Panc1 (cell line): ENCODE results near the gene PIPOX. TPM values are rescaled to one million over a fixed set of nuclear protein-coding genes. Genes with fewer than 3 reads are reported as not detected.

Experiments used
- ATAC-seq: fragments of 200-7000 bp; cut with Tn5 transposase; 2 replicates; pipeline ENCODE4 v1.9.1; 2020; ENCODE audit warnings: mild to moderate bottlenecking, moderate library complexity
- BruUV-seq: library from RNA; stranded (reverse); fragments of 400-500 nt; replicated peaks from 2 replicates; lab custom pipeline; 2021; lab: Mats Ljungman, UMichigan
- CTCF ChIA-PET: fragments of 300-600 bp; sonication (Branson Sonifier 250); formaldehyde crosslinking; loops from one replicate; lab custom pipeline; 2022; ENCODE audit warnings: antibody characterized with exemption; lab: Charles Lee
- POLR2A ChIA-PET: fragments of 300-600 bp; sonication (Branson Sonifier 250); formaldehyde crosslinking; loops from one replicate; lab custom pipeline; 2022; ENCODE audit warnings: antibody characterized with exemption; lab: Charles Lee
- DNase-seq: peaks from one replicate; pipeline ENCODE4 v3.0.0-alpha.2; 2010; ENCODE audit warnings: low read depth, low spot score
- H3K27ac ChIP-seq: 2 replicates; pipeline ENCODE4 v1.5.1; 2011; ENCODE audit warnings: mild to moderate bottlenecking, low read length, inconsistent platforms
- H3K27me3 ChIP-seq: fragments of 200-500 bp; sonication (Bioruptor generic); 2 replicates; pipeline ENCODE4 v1.6.0; 2014; ENCODE audit warnings: low read length, inconsistent platforms; ENCODE audit not compliant: control insufficient read depth, insufficient read depth
- H3K36me3 ChIP-seq: fragments of 200-500 bp; sonication (Bioruptor generic); 2 replicates; pipeline ENCODE4 v1.5.1; 2014; ENCODE audit warnings: inconsistent platforms, mild to moderate bottlenecking, low read length, moderate library complexity; ENCODE audit not compliant: control insufficient read depth, insufficient read depth
- H3K4me1 ChIP-seq: 2 replicates; pipeline ENCODE4 v1.5.1; 2011; ENCODE audit warnings: inconsistent platforms, mild to moderate bottlenecking, low read length, moderate library complexity; ENCODE audit not compliant: control insufficient read depth, insufficient read depth
- H3K4me3 ChIP-seq, 2 experiments: 2 replicates each; pipeline ENCODE4 v1.5.1; 2011 to 2012; ENCODE audit warnings: low read depth in 2 of 2, low read length in 2 of 2, mild to moderate bottlenecking in 2 of 2, inconsistent platforms in 1 of 2, moderate library complexity in 1 of 2
- H3K9me3 ChIP-seq: fragments of 200-500 bp; sonication (Bioruptor generic); 2 replicates; pipeline ENCODE4 v1.5.1; 2014; ENCODE audit warnings: low read depth, mild to moderate bottlenecking, inconsistent platforms, low read length, moderate library complexity; ENCODE audit not compliant: control insufficient read depth, insufficient read depth
- CTCF ChIP-seq: fragments of 450-650 bp; IDR thresholded peaks from 2 replicates; pipeline ENCODE4 v1.5.1; 2017; ENCODE audit warnings: mild to moderate bottlenecking
- POLR2AphosphoS5 ChIP-seq: IDR thresholded peaks from 2 replicates; pipeline ENCODE4 v1.6.1; 2012; ENCODE audit warnings: mild to moderate bottlenecking, low read depth, low read length, moderate library complexity
- REST ChIP-seq, 2 experiments: IDR thresholded peaks; 2 replicates each; pipeline ENCODE4 v1.6.1; 2011 to 2012; ENCODE audit warnings: low read depth in 2 of 2, control low read depth in 1 of 2, low read length in 1 of 2, mild to moderate bottlenecking in 1 of 2, moderate library complexity in 1 of 2; ENCODE audit not compliant: insufficient read depth in 1 of 2
- SIN3A ChIP-seq: IDR thresholded peaks from 2 replicates; pipeline ENCODE4 v1.6.1; 2012; ENCODE audit warnings: low read depth, mild to moderate bottlenecking, low read length, moderate library complexity, borderline replicate concordance; ENCODE audit not compliant: insufficient read depth
- TCF7L2 ChIP-seq: IDR thresholded peaks from 2 replicates; pipeline ENCODE4 v1.6.1; 2011; ENCODE audit warnings: mild to moderate bottlenecking, low read depth, low read length, inconsistent platforms
- in situ Hi-C: cut with HindIII; loops from 2 replicates; pipeline ENCODE4 v1.10.0; 2016; ENCODE audit warnings: low sequenced_read_pairs, low pct_unique_long_range_greater_than_20kb
- intact Hi-C: fragments of 100-400 bp; cut with micrococcal nuclease; formaldehyde crosslinking; loops from one replicate; pipeline ENCODE4 v1.10.0; 2022; ENCODE audit not compliant: unreplicated experiment
- total RNA-seq: library from RNA; stranded (reverse); gene quantifications from one replicate; pipeline ENCODE4 v1.2.1, GENCODE V29; 2021; ENCODE audit not compliant: unreplicated experiment

The PIPOX gene
- total RNA-seq, 1 experiment from 2014 or later, result 2.4 TPM

GRCh38 chr17:29089601-29090044, 46.7 kb downstream of the PIPOX start:
- no peak for ATAC-seq
- CTCF ChIA-PET, result interaction anchor here (0.6 kb wide), 1 partner anchor 476 kb away, joined by 3 read pairs; no protein-coding TSS in a partner anchor
- H3K27me3 ChIP-seq, result no peaks in the 10 kb centered on the region

GRCh38 chr17:29090108-29090507, 47.2 kb downstream of the PIPOX start:
- H3K27me3 ChIP-seq, result no peaks in the 10 kb centered on the region
- 0 out of 2 replicates have a peak, but pooled peaks cover 3% of the 10 kb centered on the region for H3K36me3 ChIP-seq
- in situ Hi-C loops (no loop called here), intact Hi-C loops (no loop called here)
- H3K27ac ChIP-seq, result no peak overlapping the region
- BruUV-seq, result no TSS peak
- no peak for TF ChIP-seq TCF7L2
- no peak for TF ChIP-seq CTCF
- no peak for TF ChIP-seq SIN3A
- no peak for TF ChIP-seq POLR2AphosphoS5
- TF ChIP-seq REST (IDR thresholded peaks at IDR 0.05; ENCODE audit: insufficient read depth in 1 of 2, low read depth in 2 of 2, low read length in 1 of 2), result no peak
- H3K9me3 ChIP-seq, result no peaks in the 10 kb centered on the region
- DNase-seq (no peak), ATAC-seq (no peak)
- no peaks in the 10 kb centered on the region for H3K4me1 ChIP-seq
- POLR2A ChIA-PET, result interaction anchor here (0.5 kb wide), 1 partner anchor 94 kb away, joined by 9 read pairs; no protein-coding TSS in a partner anchor
- CTCF ChIA-PET, result interaction anchor here (0.6 to 1.8 kb wide), 2 partner anchors 124 to 477 kb away, joined by 3 to 8 read pairs; no protein-coding TSS in a partner anchor
- H3K4me3 ChIP-seq, result no peak overlapping the region

More at GRCh38 chr17:29089601-29090044, 46.7 kb downstream of the PIPOX start:
- in situ Hi-C loops, result no loop called here
- intact Hi-C loops, result no loop called here
- TF ChIP-seq CTCF (no peak), SIN3A (no peak), POLR2AphosphoS5 (no peak), TCF7L2 (no peak), REST (IDR thresholded peaks at IDR 0.05; ENCODE audit: insufficient read depth in 1 of 2, low read depth in 2 of 2, low read length in 1 of 2) (no peak)
- no peak for DNase-seq
- Histone ChIP-seq H3K27ac (no peak overlapping the region), H3K4me3 (no peak overlapping the region), H3K9me3 (no peaks in the 10 kb centered on the region), H3K4me1 (no peaks in the 10 kb centered on the region), H3K36me3 (0 out of 2 replicates have a peak, but pooled peaks cover 2% of the 10 kb centered on the region)
- BruUV-seq, result no TSS peak
- POLR2A ChIA-PET, result no interaction called here
